ENCODE results near the gene RIMBP3B.
"Not testable (repeated sequence)": the region's sequence is repeated elsewhere in the genome, so short reads cannot be mapped to it uniquely, and the experiment has no call there.

The RIMBP3B gene

GRCh38 chr22:21417227-21417746 is 33.7 kb downstream of the RIMBP3B start, which contains the start of gene HIC2:
TSS of gene HIC2 (plus strand) at chr22:21417371. CDS start at chr22:21442832, 25,461 bp downstream.
- peak; percentile 3 for DNase-seq

GRCh38 chr22:21417853-21418252 is 34.3 kb downstream of the RIMBP3B start:
- DNase-seq, result not testable (repeated sequence)

- DNase-seq, result not testable (repeated sequence)
Observed at GRCh38 chr22:21418974-21419638, 35.6 kb downstream of the RIMBP3B start.

- not testable (repeated sequence) for DNase-seq
Observed at GRCh38 chr22:21420180-21420763, 36.7 kb downstream of the RIMBP3B start.

GRCh38 chr22:21424084-21424709 is 40.6 kb downstream of the RIMBP3B start:
- DNase-seq, result not testable (repeated sequence)

GRCh38 chr22:21434378-21435233 is 51.1 kb downstream of the RIMBP3B start:
- not testable (repeated sequence) for DNase-seq

GRCh38 chr22:21435998-21436810 is 52.7 kb downstream of the RIMBP3B start:
- not testable (repeated sequence) for DNase-seq

GRCh38 chr22:21438013-21438412 is 54.5 kb downstream of the RIMBP3B start:
- not testable (repeated sequence) for DNase-seq
